Effector memory CD8-positive, alpha-beta T cell (primary cell): ENCODE results near the gene SPATA16.
"Not testable (repeated sequence)": the region's sequence is repeated elsewhere in the genome, so short reads cannot be mapped to it uniquely, and the experiment has no call there.

Experiments used
- ATAC-seq: fragments of 150-1000 bp; cut with Tn5 transposase; replicated peaks from 2 replicates; pipeline ENCODE4 v1.10.0; 2021; ENCODE audit warnings: mild to moderate bottlenecking, moderate library complexity
- DNase-seq, 3 experiments: peaks; one replicate each; pipeline ENCODE4 v3.0.0; 2021
- H3K27ac Mint-ChIP-seq, 2 donors: one replicate each; pipeline ENCODE4 v1.8.0; 2022; ENCODE audit warnings: mild to moderate bottlenecking in 2 of 2, mixed read lengths in 2 of 2, moderate library complexity in 2 of 2
- H3K27me3 Mint-ChIP-seq, 2 donors: one replicate each; pipeline ENCODE4 v1.8.0; 2022; ENCODE audit warnings: mixed read lengths in 2 of 2
- H3K36me3 Mint-ChIP-seq: one replicate; pipeline ENCODE4 v1.8.0; 2022; ENCODE audit warnings: mild to moderate bottlenecking, moderate library complexity, mixed read lengths; ENCODE audit not compliant: insufficient read depth
- H3K4me1 Mint-ChIP-seq, 2 donors: one replicate each; pipeline ENCODE4 v1.8.0; 2022; ENCODE audit warnings: low read depth in 2 of 2, mixed read lengths in 2 of 2
- H3K4me3 Mint-ChIP-seq, 2 donors: one replicate each; pipeline ENCODE4 v1.8.0; 2022; ENCODE audit warnings: mild to moderate bottlenecking in 2 of 2, mixed read lengths in 2 of 2, moderate library complexity in 2 of 2
- H3K9me3 Mint-ChIP-seq, 2 donors: one replicate each; pipeline ENCODE4 v1.8.0; 2022; ENCODE audit warnings: mixed read lengths in 2 of 2

The SPATA16 gene

DNA sequence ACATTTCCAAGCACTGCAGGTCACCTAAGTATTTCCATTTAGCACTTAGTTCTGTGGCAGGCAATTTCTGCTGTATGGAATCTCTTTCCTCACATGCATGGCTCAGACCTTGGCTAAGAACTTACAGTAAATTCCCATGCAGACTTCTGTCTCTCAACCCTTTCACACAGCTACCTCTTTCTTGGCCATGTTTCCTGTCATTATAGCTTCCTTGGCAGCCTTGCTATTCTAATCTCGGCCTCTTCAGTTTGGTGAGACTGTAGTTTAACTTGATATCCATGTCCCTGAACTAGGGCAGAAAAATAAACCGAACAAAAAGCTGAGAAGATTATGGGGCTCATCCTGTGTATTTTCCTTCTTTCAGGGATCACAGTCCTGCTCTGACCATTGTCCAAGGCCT is 96.0 kb downstream of the SPATA16 start:
- H3K9me3 Mint-ChIP-seq, result no peaks in the 10 kb centered on the region
- no peak overlapping the region for H3K4me3 Mint-ChIP-seq
- H3K4me1 Mint-ChIP-seq, result no peaks in the 10 kb centered on the region
- no peak for ATAC-seq
- H3K27ac Mint-ChIP-seq, result no peak overlapping the region
- DNase-seq, result no peak
- no peaks in the 10 kb centered on the region for H3K36me3 Mint-ChIP-seq
- no peaks in the 10 kb centered on the region for H3K27me3 Mint-ChIP-seq

DNA sequence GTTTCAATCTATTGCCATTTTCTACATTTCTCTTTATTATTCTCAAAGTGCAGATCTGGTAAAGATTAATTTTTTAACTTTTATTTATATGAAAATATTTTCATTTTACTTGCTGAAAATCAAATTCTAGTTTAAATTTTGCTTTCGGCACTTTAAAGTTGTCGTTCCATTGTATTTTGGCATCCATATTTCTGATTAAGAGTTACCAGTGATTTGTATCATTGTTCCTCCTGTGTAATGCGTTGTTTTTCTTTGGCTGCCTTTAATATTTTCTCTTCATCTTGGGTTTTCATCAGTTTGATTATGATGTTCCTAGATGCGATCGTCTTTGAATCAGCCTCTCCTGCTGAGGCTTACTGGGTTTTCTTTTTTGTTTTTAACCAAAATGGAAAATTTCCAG is 97.3 kb downstream of the SPATA16 start:
- Mint-ChIP-seq H3K27ac (no peak overlapping the region), H3K36me3 (no peaks in the 10 kb centered on the region), H3K27me3 (no peaks in the 10 kb centered on the region), H3K4me3 (no peak overlapping the region), H3K9me3 (no peaks in the 10 kb centered on the region), H3K4me1 (no peaks in the 10 kb centered on the region)
- no peak for DNase-seq
- ATAC-seq, result no peak

DNA sequence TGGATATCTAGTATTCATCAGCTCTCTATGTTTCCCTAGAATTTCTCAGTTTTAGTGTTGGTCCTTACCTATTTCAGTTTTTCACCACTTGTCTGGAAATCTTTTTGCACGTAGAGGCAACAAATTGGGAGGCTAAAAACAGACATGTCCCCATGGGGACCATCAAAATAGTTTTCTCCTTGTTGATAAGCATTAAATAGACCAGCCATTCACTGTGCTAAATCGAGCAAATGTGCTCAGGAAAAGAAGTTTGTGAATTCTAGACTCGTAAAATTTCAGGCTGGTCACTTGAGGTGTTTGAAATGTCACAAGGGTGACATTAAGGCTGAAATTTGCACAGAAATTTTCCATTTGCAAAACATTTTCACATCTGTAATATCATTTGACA is 102.6 kb downstream of the SPATA16 start:
- H3K4me1 Mint-ChIP-seq, result no peaks in the 10 kb centered on the region
- no peaks in the 10 kb centered on the region for H3K27me3 Mint-ChIP-seq
- no peak for ATAC-seq
- peaks cover 0 to 8% of the 10 kb centered on the region in 2 donors for H3K9me3 Mint-ChIP-seq
- no peak overlapping the region for H3K4me3 Mint-ChIP-seq
- H3K27ac Mint-ChIP-seq, result no peak overlapping the region
- H3K36me3 Mint-ChIP-seq, result no peaks in the 10 kb centered on the region
- DNase-seq, result no peak

DNA sequence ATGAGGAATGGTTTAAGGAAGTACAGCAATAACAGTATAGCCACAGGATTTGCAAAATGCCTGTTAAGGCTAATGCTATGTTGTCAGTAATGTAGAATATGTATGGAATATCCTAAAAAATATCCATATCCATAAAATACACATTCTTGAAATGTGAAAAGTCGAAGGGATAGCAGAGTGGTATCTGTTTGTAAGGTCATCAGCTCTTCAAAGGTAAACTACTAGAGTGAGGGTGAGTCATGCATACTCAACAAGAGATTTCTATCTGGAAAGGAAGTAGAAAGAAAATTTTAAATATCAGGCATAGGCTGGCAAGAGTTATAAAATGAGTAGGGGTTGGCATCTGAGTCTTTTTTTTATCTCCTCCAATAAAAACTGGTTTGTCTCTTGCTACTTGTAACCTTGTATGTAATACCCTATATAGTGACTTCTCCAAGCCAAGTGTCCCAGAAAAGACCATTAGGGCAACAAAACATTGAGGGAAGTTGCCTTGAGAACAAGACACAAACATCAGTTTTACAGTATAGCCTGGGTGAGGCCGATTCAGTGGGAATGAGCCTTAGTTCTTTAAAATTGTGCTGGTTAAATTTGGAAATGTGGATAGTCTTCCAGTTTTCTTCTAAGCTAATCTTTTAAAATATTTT is 103.1 kb downstream of the SPATA16 start:
- H3K4me3 Mint-ChIP-seq, result no peak overlapping the region
- H3K9me3 Mint-ChIP-seq, result peaks cover 0 to 8% of the 10 kb centered on the region in 2 donors
- ATAC-seq, result no peak
- H3K27ac Mint-ChIP-seq, result no peak overlapping the region
- no peaks in the 10 kb centered on the region for H3K36me3 Mint-ChIP-seq
- DNase-seq, result no peak
- H3K27me3 Mint-ChIP-seq, result no peaks in the 10 kb centered on the region
- H3K4me1 Mint-ChIP-seq, result no peaks in the 10 kb centered on the region

DNA sequence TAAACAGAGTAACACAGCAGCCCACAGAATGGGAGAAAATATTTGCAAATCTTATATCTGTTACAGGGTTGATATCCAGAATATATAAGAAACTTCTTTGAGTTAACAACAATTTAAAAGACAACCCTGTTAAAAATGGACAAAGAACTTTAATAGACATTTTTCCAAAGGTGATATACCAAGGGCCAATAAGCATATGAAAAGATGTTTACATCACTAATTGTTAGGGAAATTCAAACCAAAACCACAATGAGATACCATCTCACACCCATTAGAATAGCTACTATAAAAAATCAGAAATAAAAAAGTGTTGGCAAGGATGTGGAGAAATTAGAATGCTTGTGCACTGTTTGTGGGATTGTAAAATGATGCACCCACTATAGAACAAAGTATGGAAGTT is 110.8 kb downstream of the SPATA16 start:
- Mint-ChIP-seq H3K4me1 (no peaks in the 10 kb centered on the region), H3K27me3 (no peaks in the 10 kb centered on the region), H3K4me3 (no peak overlapping the region), H3K9me3 (peaks cover 4 to 7% of the 10 kb centered on the region in 2 donors), H3K27ac (no peak overlapping the region), H3K36me3 (no peaks in the 10 kb centered on the region)
- no peak for ATAC-seq
- no peak for DNase-seq

DNA sequence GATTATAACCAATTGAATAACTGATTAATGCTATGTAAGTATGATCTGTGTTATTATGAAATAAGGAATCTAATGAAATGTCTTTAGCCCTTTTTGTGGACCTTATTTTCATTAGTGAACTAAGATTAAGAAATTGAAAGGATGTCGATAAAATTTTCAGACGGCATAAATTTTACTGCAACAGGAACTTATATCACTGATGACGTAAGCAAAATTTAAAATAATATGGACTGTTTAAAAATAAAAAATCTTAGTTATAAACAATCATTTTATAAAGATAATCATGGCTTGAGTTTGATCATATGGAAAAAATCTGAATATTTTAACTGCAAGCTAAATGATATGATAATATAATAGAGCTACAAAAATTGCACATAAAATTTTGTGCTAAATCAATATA is 112.7 kb downstream of the SPATA16 start:
- DNase-seq, result no peak
- Mint-ChIP-seq H3K27ac (no peak overlapping the region), H3K4me1 (no peaks in the 10 kb centered on the region), H3K27me3 (no peaks in the 10 kb centered on the region), H3K4me3 (no peak overlapping the region), H3K36me3 (no peaks in the 10 kb centered on the region), H3K9me3 (peaks cover 4 to 7% of the 10 kb centered on the region in 2 donors)
- ATAC-seq, result no peak

DNA sequence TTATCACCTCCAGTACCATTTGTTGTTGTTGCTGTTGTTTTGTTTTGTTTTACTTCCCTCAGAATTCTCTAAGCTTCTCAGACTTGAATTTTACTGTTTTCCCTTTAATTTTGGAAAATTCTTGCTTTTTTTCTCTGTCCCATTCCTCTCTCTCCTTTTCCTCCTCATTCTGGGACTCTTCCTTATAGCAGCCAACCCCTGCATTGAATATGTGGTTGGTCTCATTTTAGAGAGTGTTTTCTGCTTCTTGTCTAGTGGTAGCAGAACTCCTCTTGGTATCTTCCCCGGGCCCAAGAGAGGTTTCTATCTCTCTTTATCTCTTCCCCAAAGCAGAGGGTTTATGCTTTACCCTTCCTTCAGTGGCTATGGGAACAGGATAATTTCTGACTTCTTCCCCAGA is 113.6 kb downstream of the SPATA16 start:
- Mint-ChIP-seq H3K4me3 (no peak overlapping the region), H3K27me3 (no peaks in the 10 kb centered on the region), H3K27ac (no peak overlapping the region), H3K9me3 (peaks cover 4 to 7% of the 10 kb centered on the region in 2 donors), H3K36me3 (no peaks in the 10 kb centered on the region), H3K4me1 (no peaks in the 10 kb centered on the region)
- DNase-seq (no peak), ATAC-seq (no peak)

DNA sequence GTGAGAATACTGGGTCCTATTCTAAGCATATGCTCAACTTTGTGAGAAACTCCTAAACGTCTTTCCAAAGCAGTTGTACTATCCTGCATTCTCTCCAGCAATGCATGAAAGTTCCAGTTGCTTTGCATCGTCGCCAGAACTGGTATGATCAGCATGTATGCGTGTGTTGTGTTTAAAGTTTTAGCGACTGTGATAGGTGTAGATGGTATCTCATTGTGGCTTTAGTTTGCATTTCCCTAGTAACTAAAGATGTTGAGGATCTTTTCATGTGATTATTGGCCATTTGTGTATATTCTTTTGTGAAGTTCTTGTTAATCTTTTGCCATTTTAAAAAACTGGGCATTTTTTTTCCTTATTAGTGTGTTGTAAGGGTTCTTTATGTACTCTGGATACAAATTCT is 115.1 kb downstream of the SPATA16 start:
- Mint-ChIP-seq H3K36me3 (no peaks in the 10 kb centered on the region), H3K9me3 (peaks cover 5 to 7% of the 10 kb centered on the region in 2 donors), H3K4me1 (no peaks in the 10 kb centered on the region), H3K27ac (no peak overlapping the region), H3K4me3 (no peak overlapping the region), H3K27me3 (no peaks in the 10 kb centered on the region)
- no peak for ATAC-seq
- no peak for DNase-seq

DNA sequence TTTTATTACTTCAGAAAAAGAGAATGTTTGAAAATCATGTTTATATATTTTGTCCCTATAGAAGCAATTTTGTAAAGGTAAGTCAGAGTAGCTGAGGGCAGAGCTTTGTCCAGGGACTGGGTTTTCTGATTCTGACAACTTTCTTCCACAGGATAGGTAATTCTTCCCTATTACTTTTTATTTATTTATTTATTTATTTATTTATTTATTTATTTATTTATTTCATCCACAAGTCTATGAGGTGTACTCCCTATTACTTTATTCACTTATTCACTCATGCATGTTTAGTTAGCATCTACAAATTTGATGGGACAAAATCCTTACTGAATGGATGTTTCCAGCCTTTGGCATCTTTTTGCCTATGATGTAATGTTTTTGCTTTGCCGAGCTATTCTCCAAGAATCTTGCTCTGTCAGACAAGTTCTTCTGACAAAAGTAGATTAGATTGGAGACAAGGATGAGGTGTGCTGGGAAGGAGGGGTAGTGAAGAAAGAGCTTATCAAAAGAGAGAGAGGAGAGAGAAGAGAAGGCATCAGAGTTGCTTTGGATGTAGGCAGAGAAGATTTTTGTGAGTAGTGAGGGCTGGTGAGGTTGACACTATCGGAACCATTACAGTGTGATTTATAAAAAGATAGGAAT is 119.4 kb downstream of the SPATA16 start:
- peaks cover 0 to 4% of the 10 kb centered on the region in 2 donors for H3K9me3 Mint-ChIP-seq
- H3K4me1 Mint-ChIP-seq, result no peaks in the 10 kb centered on the region
- DNase-seq (no peak), ATAC-seq (no peak)
- no peak overlapping the region for H3K4me3 Mint-ChIP-seq
- H3K27me3 Mint-ChIP-seq, result no peaks in the 10 kb centered on the region
- no peak overlapping the region for H3K27ac Mint-ChIP-seq
- no peaks in the 10 kb centered on the region for H3K36me3 Mint-ChIP-seq

DNA sequence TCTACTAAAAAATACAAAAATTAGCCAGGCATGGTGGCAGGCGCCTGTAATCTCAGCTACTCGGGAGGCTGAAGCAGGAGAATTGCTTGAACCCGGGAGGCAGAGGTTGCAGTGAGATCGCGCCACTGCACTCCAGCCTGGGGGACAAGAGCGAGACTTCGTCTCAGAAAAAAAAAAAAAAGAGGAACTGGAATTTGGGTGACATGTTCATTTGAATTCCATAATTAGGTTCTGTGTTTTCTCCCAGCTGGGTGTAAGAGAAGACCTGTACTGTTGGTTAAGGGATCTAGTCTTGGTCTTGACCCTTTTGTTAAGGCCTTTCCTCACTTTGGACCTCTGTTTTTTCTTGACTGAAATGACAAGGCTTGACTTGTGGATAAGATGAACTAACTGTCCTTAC is 120.9 kb downstream of the SPATA16 start:
- H3K27me3 Mint-ChIP-seq, H3K27ac Mint-ChIP-seq, H3K4me3 Mint-ChIP-seq, ATAC-seq, DNase-seq, H3K9me3 Mint-ChIP-seq, H3K4me1 Mint-ChIP-seq, H3K36me3 Mint-ChIP-seq: not testable (repeated sequence)

DNA sequence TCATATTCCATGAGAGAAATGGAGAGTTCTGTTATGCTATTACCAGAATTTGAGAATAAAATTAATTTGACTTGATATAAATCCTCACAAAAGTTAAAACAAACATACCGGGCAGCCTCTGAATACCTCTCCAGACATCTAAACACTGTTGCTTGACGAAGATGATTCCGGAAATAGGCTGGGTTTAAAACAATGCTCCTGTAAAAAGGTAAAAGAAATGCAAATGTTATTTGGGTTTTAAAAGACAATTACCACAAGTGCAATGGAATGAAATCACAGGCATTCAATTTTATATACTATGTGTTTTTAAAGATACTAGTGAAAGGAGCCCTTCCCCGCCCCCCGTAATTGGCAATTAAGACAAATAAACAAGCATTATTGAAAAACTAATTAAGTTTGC is 121.7 kb downstream of the SPATA16 start:
- Mint-ChIP-seq H3K27ac (no peak overlapping the region), H3K4me1 (no peaks in the 10 kb centered on the region), H3K36me3 (no peaks in the 10 kb centered on the region), H3K27me3 (no peaks in the 10 kb centered on the region), H3K9me3 (peaks cover 0 to 7% of the 10 kb centered on the region in 2 donors), H3K4me3 (no peak overlapping the region)
- no peak for ATAC-seq
- DNase-seq, result no peak

DNA sequence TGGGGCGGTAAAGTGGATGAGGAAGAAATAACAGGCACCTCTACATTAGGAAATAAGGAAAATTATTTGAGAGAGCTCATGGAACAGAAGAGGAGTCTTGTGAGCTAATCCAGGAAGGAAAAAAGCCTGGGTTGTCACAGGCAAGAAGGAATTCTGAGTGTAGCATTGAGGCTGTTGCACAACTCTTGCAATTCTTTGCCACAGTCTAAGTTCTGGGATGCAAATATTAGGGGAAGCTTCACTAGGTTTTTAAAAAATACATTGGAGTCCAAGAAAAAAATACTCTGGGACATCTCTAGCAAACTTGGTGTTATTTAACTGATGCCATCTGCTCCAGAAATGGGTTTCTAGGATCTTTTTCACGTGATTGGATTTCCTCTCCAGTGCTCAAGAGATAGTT is 122.3 kb downstream of the SPATA16 start:
- DNase-seq, result no peak
- H3K27ac Mint-ChIP-seq, result no peak overlapping the region
- no peak for ATAC-seq

DNA sequence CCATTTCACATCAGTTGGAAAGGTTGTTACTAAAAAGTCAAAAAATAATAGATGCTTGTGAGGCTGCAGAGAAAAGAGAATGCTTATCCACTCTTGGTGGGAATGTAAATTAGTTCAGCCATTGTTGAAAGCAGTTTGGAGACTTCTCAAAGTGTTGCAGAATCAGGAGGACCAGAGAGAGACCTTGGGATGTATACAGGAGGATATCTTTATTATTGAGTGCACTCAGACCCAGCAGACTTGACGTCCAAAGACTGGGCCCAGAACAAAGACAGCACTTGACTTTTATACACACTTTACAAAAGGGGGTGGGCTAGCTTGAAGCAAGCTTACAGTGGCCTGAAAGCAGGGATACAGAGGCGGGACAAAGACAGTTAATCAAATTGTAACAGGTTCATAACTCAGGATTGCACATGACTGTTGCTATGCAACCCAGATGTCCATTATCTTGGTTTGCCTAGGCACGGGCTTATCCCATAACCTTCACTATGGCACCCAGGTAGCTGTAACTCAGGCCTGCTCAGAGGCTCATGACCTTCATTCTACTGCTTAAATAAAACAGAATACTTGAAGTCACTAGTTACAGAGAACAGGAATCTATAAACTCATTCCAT is 127.7 kb downstream of the SPATA16 start:
- no peak overlapping the region for H3K4me3 Mint-ChIP-seq
- no peaks in the 10 kb centered on the region for H3K36me3 Mint-ChIP-seq
- peaks cover 0 to 6% of the 10 kb centered on the region in 2 donors for H3K9me3 Mint-ChIP-seq
- no peaks in the 10 kb centered on the region for H3K4me1 Mint-ChIP-seq
- no peak for ATAC-seq
- H3K27ac Mint-ChIP-seq, result no peak overlapping the region
- no peak for DNase-seq
- no peaks in the 10 kb centered on the region for H3K27me3 Mint-ChIP-seq

More for the DNA sequence above, 122.3 kb downstream of the SPATA16 start:
- no peak overlapping the region for H3K4me3 Mint-ChIP-seq
- peaks cover 0 to 7% of the 10 kb centered on the region in 2 donors for H3K9me3 Mint-ChIP-seq
- no peaks in the 10 kb centered on the region for H3K27me3 Mint-ChIP-seq
- no peaks in the 10 kb centered on the region for H3K4me1 Mint-ChIP-seq
- H3K36me3 Mint-ChIP-seq, result no peaks in the 10 kb centered on the region

DNA sequence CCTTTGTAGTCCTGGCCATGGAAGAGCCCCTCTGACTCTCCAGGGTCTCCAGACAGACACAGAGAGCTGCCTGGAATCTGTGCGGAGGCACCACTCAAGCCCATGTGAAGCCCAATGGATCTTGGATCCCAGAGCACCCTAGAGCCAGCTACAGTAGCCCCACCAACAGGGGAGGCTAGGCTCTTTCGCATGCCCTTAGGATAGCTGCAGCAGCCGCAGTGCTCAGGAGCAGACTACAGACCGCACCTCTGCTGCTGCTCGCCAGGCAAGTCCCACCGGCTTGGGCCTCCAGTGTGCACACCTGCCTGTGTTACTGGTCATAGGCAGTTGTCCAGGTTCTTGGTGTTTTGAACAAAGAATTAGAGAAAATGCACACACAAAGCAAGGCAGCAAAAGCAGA is 131.6 kb downstream of the SPATA16 start:
- Mint-ChIP-seq H3K27ac (no peak overlapping the region), H3K4me3 (no peak overlapping the region), H3K4me1 (no peaks in the 10 kb centered on the region), H3K36me3 (no peaks in the 10 kb centered on the region), H3K9me3 (peaks cover 0 to 4% of the 10 kb centered on the region in 2 donors), H3K27me3 (no peaks in the 10 kb centered on the region)
- no peak for DNase-seq
- no peak for ATAC-seq
